ENCODE data around the gene PLBD2. TPM values are rescaled to one million over a fixed set of nuclear protein-coding genes. Genes with fewer than 3 reads are reported as not detected.

Gene PLBD2
- polyA plus RNA-seq, 1 experiment, result 16.0 TPM

DNA sequence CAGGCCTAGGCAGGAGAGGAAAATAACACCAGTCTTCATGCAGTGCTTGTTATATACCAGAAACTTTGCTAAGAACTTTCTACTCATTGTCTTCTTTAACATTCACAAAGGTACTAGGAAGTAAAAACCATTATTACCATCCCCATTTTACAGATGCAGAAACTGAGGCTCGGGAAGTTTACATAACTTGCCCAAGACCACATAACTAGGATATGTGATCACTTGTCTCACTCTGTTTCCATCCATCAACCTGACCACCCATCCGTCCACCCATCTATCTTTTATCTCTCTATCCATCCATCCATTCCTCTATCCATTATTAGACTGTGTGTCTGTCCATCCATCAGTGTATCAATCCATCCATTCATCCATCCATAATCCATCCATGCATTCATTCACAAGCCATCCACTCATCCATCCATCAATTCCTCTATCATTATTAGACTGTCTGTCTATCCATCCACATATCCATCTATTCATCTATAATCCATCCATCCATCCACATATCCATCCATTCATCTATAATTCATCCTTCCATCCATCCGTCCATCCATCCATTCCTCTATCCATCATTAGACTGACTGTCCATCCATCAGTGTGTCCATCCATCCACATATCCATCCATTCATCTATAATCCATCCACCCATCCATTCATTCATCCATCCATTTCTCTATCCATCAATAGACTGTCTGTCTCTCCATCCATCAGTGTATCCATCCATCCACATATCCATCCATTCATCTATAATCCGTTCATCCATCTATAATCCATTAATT lies 80.3 kb downstream of the PLBD2 start:
- no peak for DNase-seq (ENCODE audit: low read depth, low spot score)
- Histone ChIP-seq H3K27me3 (ENCODE audit: control insufficient read depth, insufficient read depth, low read length) (peaks cover 9% of the 10 kb centered on the region), H3K27ac (ENCODE audit: low read depth, low read length) (no peak overlapping the region), H3K9me3 (ENCODE audit: control insufficient read depth, insufficient read depth, low read length) (no peaks in the 10 kb centered on the region; the same call in 1 of the 2 replicates), H3K4me3 (ENCODE audit: low read depth, low read length) (no peak overlapping the region)
- no peak for TF ChIP-seq CTCF (IDR thresholded peaks at IDR 0.05; ENCODE audit: low read depth, low read length)
- ChIA-PET CTCF (no interaction called here), POLR2A (no interaction called here)

- POLR2A ChIA-PET, result no interaction called here
- CTCF ChIA-PET, result interaction anchor here (0.6 kb wide), 1 partner anchor 14 kb away, joined by 4 read pairs; no protein-coding TSS in a partner anchor
- DNase-seq (ENCODE audit: low read depth, low spot score), result no peak
- Histone ChIP-seq H3K4me3 (ENCODE audit: low read depth, low read length) (no peak overlapping the region), H3K9me3 (ENCODE audit: control insufficient read depth, insufficient read depth, low read length) (no peaks in the 10 kb centered on the region; the same call in 1 of the 2 replicates), H3K27me3 (ENCODE audit: control insufficient read depth, insufficient read depth, low read length) (peaks cover 11% of the 10 kb centered on the region), H3K27ac (ENCODE audit: low read depth, low read length) (no peak overlapping the region)
- no peak for TF ChIP-seq CTCF (IDR thresholded peaks at IDR 0.05; ENCODE audit: low read depth, low read length)
Measured at GRCh38 chr12:113439301-113439597, 80.9 kb downstream of the PLBD2 start.

- H3K4me3 ChIP-seq (ENCODE audit: low read depth, low read length), result no peak overlapping the region
- CTCF ChIA-PET, result interaction anchor here (0.6 to 0.9 kb wide), 4 partner anchors 14 to 483 kb away, joined by 3 to 5 read pairs (median 4); no protein-coding TSS in a partner anchor
- H3K27ac ChIP-seq (ENCODE audit: low read depth, low read length), result no peak overlapping the region
- no peaks in the 10 kb centered on the region; the same call in 1 of the 2 replicates for H3K9me3 ChIP-seq (ENCODE audit: control insufficient read depth, insufficient read depth, low read length)
- DNase-seq (ENCODE audit: low read depth, low spot score), result no peak
- peak; percentile 74 for TF ChIP-seq CTCF (IDR thresholded peaks at IDR 0.05; ENCODE audit: low read depth, low read length)
- POLR2A ChIA-PET, result no interaction called here
- peaks cover 11% of the 10 kb centered on the region for H3K27me3 ChIP-seq (ENCODE audit: control insufficient read depth, insufficient read depth, low read length)
Measured at GRCh38 chr12:113439606-113440030, 81.2 kb downstream of the PLBD2 start.

GRCh38 chr12:113440336-113440735 lies 81.9 kb downstream of the PLBD2 start:
- POLR2A ChIA-PET, result no interaction called here
- Histone ChIP-seq H3K27me3 (ENCODE audit: control insufficient read depth, insufficient read depth, low read length) (peaks cover 11% of the 10 kb centered on the region), H3K9me3 (ENCODE audit: control insufficient read depth, insufficient read depth, low read length) (no peaks in the 10 kb centered on the region; the same call in 1 of the 2 replicates), H3K27ac (ENCODE audit: low read depth, low read length) (no peak overlapping the region), H3K4me3 (ENCODE audit: low read depth, low read length) (no peak overlapping the region)
- TF ChIP-seq CTCF (IDR thresholded peaks at IDR 0.05; ENCODE audit: low read depth, low read length), result no peak
- DNase-seq (ENCODE audit: low read depth, low spot score), result no peak
- CTCF ChIA-PET, result interaction anchor here (0.8 to 1.3 kb wide), 7 partner anchors 11 to 482 kb away, joined by 3 to 5 read pairs (median 4); partner anchors contain the start of gene SDSL

Other genes with a start within 250 kb of the PLBD2 start
- not detected in 2 replicates for gene RASAL1, start 222.8 kb upstream of the PLBD2 start, polyA plus RNA-seq (2011; rRNA removed)
- gene CFAP73, start 208.9 kb upstream of the PLBD2 start, polyA plus RNA-seq (2011; rRNA removed), result not detected in 2 replicates
- 26.9 and 32.1 TPM in 2 replicates for gene DDX54, start 173.1 kb upstream of the PLBD2 start, polyA plus RNA-seq (2011; rRNA removed)
- gene RITA1, start 172.9 kb upstream of the PLBD2 start, polyA plus RNA-seq (2011; rRNA removed), result 9.0 and 11.3 TPM in 2 replicates
- gene TPCN1, start 137.1 kb upstream of the PLBD2 start, polyA plus RNA-seq (2011; rRNA removed), result 10.9 and 11.9 TPM in 2 replicates
- 12.1 and 17.2 TPM in 2 replicates for gene SLC8B1, start 23.5 kb upstream of the PLBD2 start, polyA plus RNA-seq (2011; rRNA removed)
- not detected in 2 replicates for gene SDS, start 45.3 kb downstream of the PLBD2 start, polyA plus RNA-seq (2011; rRNA removed)
- 10.0 and 13.6 TPM in 2 replicates for gene SDSL, start 63.8 kb downstream of the PLBD2 start, polyA plus RNA-seq (2011; rRNA removed)
- gene LHX5, start 113.3 kb downstream of the PLBD2 start, polyA plus RNA-seq (2011; rRNA removed), result not detected in 2 replicates

Data from AG04450 (cell line).